ENCODE results near the gene CARD14. TPM values are rescaled to one million over a fixed set of nuclear protein-coding genes. Genes with fewer than 3 reads are reported as not detected.

Gene CARD14
- total RNA-seq, 2 experiments from 2014 or later = not detected

DNA sequence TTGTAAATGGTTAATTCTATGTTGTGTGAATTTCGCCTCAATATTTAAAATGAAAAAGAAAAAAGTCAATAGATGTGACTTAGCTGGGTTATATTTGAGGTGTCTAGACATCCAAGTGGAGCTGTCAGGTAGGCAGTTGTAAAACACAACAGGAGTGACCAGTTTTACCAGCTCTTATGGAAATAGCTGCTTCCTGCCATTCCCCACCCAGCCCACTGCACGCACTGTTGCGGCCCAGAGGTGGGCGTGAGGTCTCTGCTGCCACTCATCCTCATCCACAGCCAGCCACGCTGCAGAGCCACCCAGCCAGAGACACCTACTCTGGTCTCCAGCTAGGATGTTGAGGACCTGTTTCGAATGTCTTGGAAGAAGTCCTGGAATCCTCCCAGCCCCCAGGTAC is 3.4 kb upstream of the CARD14 start:
- no peak overlapping the region for H3K4me3 Mint-ChIP-seq
- no peak for DNase-seq
- H3K27ac ChIP-seq (ENCODE audit: low read depth in 1 of 2, low read length in 2 of 2) = no peak overlapping the region
- H3K4me3 ChIP-seq (ENCODE audit: low read length) = no peak overlapping the region
- H3K27me3 Mint-ChIP-seq = peaks cover 4% of the 10 kb centered on the region
- ChIA-PET CTCF (interaction anchor here (0.9 kb wide), 1 partner anchor 30 kb away, joined by 3 read pairs; no protein-coding TSS in a partner anchor), POLR2A (no interaction called here)
- no peaks in the 10 kb centered on the region for H3K36me3 ChIP-seq (ENCODE audit: insufficient read depth, low read length)
- H3K9me3 ChIP-seq (ENCODE audit: control insufficient read depth in 1 of 2, insufficient read depth in 1 of 2, low read length in 2 of 2) = no peaks in the 10 kb centered on the region
- no peaks in the 10 kb centered on the region for H3K4me1 Mint-ChIP-seq (ENCODE audit: low read depth)
- ATAC-seq (ENCODE audit: poor library complexity) = no peak
- no peaks in the 10 kb centered on the region for H3K4me1 ChIP-seq (ENCODE audit: insufficient read depth, low read length)
- no peak overlapping the region for H3K27ac Mint-ChIP-seq
- H3K27me3 ChIP-seq (ENCODE audit: control insufficient read depth in 1 of 2, insufficient read depth in 2 of 2, low read length in 2 of 2) = peaks cover 0 to 2% of the 10 kb centered on the region in 2 experiments
- intact Hi-C loops (cut with DNase I, micrococcal nuclease) = no loop called here
- no peaks in the 10 kb centered on the region for H3K9me3 Mint-ChIP-seq
- no peaks in the 10 kb centered on the region for H3K36me3 Mint-ChIP-seq (ENCODE audit: low read depth)
- TF ChIP-seq, protein P1, sequence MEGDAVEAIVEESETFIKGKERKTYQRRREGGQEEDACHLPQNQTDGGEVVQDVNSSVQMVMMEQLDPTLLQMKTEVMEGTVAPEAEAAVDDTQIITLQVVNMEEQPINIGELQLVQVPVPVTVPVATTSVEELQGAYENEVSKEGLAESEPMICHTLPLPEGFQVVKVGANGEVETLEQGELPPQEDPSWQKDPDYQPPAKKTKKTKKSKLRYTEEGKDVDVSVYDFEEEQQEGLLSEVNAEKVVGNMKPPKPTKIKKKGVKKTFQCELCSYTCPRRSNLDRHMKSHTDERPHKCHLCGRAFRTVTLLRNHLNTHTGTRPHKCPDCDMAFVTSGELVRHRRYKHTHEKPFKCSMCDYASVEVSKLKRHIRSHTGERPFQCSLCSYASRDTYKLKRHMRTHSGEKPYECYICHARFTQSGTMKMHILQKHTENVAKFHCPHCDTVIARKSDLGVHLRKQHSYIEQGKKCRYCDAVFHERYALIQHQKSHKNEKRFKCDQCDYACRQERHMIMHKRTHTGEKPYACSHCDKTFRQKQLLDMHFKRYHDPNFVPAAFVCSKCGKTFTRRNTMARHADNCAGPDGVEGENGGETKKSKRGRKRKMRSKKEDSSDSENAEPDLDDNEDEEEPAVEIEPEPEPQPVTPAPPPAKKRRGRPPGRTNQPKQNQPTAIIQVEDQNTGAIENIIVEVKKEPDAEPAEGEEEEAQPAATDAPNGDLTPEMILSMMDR (IDR thresholded peaks at IDR 0.05) = no peak

DNA sequence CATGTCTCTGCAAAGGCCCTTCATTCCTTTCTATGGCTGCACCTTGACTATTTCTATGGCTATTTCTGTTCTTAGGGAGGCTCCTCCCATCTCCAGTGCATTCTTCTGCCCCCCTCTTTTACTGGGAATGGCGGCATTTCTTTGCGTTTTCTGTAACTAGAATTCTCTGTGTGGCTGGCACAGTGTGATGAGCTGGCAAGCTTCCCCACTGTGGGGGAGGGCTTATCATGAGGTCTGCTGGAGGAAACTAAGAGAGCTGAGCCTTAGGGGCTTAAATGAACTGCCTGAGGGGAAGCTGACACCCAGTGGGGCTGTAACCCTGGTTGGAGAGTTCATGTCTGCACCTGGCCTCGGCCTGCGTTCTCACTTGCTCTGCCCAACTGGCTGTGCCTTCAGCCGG is 1.5 kb upstream of the CARD14 start:
- H3K36me3 ChIP-seq (ENCODE audit: insufficient read depth, low read length) = no peaks in the 10 kb centered on the region
- Mint-ChIP-seq H3K27ac (no peak overlapping the region), H3K4me1 (ENCODE audit: low read depth) (no peaks in the 10 kb centered on the region), H3K27me3 (peaks cover 9% of the 10 kb centered on the region), H3K36me3 (ENCODE audit: low read depth) (no peaks in the 10 kb centered on the region), H3K4me3 (no peak overlapping the region), H3K9me3 (no peaks in the 10 kb centered on the region)
- ATAC-seq (ENCODE audit: poor library complexity) (no peak), DNase-seq (no peak)
- H3K4me1 ChIP-seq (ENCODE audit: insufficient read depth, low read length) = no peaks in the 10 kb centered on the region
- ChIA-PET CTCF (no interaction called here), POLR2A (no interaction called here)
- TF ChIP-seq, protein P1 (IDR thresholded peaks at IDR 0.05) = no peak
- no peaks in the 10 kb centered on the region for H3K9me3 ChIP-seq (ENCODE audit: control insufficient read depth in 1 of 2, insufficient read depth in 1 of 2, low read length in 2 of 2)
- no peak overlapping the region for H3K27ac ChIP-seq (ENCODE audit: low read depth in 1 of 2, low read length in 2 of 2)
- H3K27me3 ChIP-seq (ENCODE audit: control insufficient read depth in 1 of 2, insufficient read depth in 2 of 2, low read length in 2 of 2) = peaks cover 0 to 2% of the 10 kb centered on the region in 2 experiments
- H3K4me3 ChIP-seq (ENCODE audit: low read length) = no peak overlapping the region
- intact Hi-C loops (cut with DNase I, micrococcal nuclease) = no loop called here

DNA sequence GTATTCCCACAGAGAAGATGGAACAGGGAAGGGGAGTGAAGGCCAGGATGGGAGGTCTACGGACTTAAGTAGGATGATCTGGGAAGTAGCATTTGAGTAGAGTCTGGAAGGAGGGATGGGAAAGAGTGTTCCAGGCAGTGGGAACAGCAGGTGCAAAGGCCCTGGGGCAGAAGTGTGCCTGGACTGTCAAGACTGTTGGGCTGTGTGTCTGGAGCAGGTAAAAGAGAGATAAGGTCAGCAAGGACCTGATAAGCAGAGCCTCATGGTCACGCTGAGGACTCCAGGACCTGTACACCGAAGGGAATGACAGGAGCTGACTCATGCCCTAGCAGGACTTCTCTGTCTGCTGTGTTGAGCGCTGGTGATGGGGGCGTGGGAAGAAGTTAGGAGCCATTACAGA is 723 bp upstream of the CARD14 start:
- no peak overlapping the region for H3K4me3 ChIP-seq (ENCODE audit: low read length)
- H3K27me3 Mint-ChIP-seq = peaks cover 8% of the 10 kb centered on the region
- no peak overlapping the region for H3K4me3 Mint-ChIP-seq
- H3K9me3 ChIP-seq (ENCODE audit: control insufficient read depth in 1 of 2, insufficient read depth in 1 of 2, low read length in 2 of 2) = no peaks in the 10 kb centered on the region
- no peak overlapping the region for H3K27ac ChIP-seq (ENCODE audit: low read depth in 1 of 2, low read length in 2 of 2)
- peaks cover 0 to 2% of the 10 kb centered on the region in 2 experiments for H3K27me3 ChIP-seq (ENCODE audit: control insufficient read depth in 1 of 2, insufficient read depth in 2 of 2, low read length in 2 of 2)
- H3K9me3 Mint-ChIP-seq = no peaks in the 10 kb centered on the region
- H3K27ac Mint-ChIP-seq = no peak overlapping the region
- TF ChIP-seq, protein P1 (IDR thresholded peaks at IDR 0.05) = no peak
- CTCF ChIA-PET = no interaction called here
- POLR2A ChIA-PET = no interaction called here
- DNase-seq (no peak), ATAC-seq (ENCODE audit: poor library complexity) (no peak)
- H3K4me1 ChIP-seq (ENCODE audit: insufficient read depth, low read length) = no peaks in the 10 kb centered on the region
- H3K4me1 Mint-ChIP-seq (ENCODE audit: low read depth) = no peaks in the 10 kb centered on the region
- no peaks in the 10 kb centered on the region for H3K36me3 ChIP-seq (ENCODE audit: insufficient read depth, low read length)
- intact Hi-C loops (cut with DNase I, micrococcal nuclease) = no loop called here
- H3K36me3 Mint-ChIP-seq (ENCODE audit: low read depth) = no peaks in the 10 kb centered on the region
